CD1c-positive myeloid dendritic cell (primary cell): Measurements from ENCODE around the gene PEPD.

Source experiments
- DNase-seq: peaks from one replicate; pipeline ENCODE4 v3.0.0-alpha.2; 2016; ENCODE audit errors: extremely low spot score

The PEPD gene

DNA sequence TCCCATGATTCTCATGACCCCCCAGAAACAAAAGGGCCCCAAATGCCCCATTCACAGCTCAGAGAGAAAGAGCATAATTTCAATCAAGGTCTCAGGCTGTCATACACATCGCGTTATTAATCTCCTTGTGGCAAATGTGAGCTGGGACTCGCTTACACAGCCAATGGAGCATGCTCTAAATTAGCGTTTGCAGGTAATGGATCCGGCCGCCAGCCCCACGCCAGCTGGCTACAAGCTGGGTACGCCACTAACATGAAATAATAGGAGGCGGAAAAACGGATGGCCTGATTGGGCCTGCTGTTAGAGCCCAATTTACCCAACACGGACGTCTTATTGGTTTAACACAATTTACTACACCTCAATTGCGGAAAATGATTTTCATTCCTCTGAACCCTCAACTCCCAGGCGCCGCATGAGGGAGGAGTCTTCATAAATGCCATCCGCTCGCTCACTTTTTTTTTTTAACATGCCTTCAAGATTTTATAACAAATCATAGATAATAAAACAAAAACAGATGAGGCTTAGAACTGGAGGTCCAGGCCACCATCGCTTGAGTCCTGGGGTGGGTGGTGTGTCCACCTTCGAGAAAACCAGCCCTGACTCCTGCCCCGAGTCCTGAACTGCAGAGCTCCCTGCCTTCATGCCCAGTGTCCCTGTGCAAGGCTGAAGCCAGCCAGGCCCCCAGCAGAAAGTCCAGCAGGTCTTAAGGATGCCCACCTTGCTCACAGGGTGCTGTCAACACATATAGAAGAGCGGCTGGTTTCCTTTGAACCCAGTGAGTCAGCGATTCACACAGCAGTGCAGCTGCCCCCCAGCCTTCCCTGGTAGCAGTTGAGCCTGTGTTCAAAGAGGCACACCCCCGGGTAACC, 62.1 kb downstream of the PEPD start:
- no peak for DNase-seq

DNA sequence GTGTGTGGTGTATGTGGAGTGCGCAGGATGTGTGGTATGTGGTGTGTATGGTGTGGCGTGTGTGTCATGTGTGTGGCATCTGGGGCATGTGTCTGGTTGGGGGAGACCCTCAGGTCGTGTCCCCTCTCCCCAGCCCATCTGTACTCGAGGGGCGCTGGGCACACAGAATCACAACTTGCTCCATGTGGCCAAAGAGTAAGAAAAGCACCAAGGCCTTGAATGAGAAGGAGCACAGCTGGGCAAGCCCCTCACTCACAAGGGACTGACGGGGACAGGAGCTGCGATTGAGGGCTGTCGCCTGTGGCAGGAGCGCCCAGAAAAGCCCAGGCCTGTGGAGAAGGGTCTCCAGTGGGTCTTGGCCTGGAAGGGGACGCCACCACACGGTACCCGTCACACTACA, 62.8 kb downstream of the PEPD start:
- no peak for DNase-seq

GRCh38 chr19:33458171-33458633, 63.4 kb downstream of the PEPD start:
- DNase-seq = no peak

GRCh38 chr19:33456845-33457220, 64.8 kb downstream of the PEPD start:
- no peak for DNase-seq

DNA sequence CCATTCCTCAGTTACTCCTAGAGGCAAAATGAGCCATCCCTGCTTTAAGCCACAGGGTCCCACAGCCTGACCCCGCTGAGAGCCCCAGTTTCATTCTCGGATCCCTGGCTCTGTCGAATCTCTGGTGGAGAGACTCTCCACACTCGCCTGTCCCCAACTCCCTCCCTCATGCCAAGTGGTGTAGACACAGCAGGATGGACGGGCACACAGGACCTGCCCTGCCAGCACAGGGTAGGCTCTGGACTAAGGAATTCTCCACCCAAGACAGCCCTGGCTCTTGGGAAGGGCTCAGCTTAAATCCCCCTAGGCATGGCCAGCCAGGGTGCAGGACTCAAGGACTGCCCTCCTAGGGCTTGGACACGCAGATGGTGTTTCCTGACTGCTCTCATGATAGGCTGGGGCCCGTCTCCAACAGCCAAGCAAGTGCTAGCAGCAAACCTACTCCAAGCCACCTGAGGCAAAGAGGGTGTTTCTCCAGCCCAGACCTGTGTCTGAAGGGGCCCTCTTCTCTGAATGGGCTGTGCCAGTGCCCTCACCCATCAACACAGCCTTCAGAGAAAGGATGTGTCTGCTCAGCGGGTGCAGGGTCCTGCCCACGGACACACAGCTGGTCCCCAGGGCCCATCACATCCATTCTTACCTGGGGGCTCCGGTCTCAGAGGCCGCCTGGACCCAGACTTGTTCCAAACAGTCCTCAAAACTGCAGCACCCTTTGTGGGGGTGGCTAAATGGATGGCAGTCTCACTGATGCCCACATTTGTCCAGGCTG, 65.3 kb downstream of the PEPD start:
- DNase-seq = no peak

GRCh38 chr19:33453265-33453664, 68.3 kb downstream of the PEPD start:
- DNase-seq = no peak

DNA sequence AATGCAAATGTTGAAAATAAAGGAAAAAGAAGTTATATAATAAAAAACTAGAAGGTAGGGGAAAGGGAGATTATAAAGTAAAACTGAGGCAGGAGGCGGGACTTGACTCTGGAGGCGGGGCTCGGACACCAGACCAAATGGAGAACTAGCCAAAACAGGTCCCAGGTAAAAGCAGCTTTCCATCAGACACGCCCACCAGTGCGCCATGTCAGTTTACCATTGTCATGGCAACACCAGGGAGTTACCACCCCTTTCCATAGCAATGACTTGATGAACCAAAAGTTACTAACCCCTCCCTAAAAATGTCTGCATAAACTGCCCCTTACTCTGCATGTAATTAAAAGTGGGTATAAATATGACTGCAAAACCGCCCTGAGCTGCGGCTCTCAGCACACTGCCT, 70.9 kb downstream of the PEPD start:
- DNase-seq = no peak

DNA sequence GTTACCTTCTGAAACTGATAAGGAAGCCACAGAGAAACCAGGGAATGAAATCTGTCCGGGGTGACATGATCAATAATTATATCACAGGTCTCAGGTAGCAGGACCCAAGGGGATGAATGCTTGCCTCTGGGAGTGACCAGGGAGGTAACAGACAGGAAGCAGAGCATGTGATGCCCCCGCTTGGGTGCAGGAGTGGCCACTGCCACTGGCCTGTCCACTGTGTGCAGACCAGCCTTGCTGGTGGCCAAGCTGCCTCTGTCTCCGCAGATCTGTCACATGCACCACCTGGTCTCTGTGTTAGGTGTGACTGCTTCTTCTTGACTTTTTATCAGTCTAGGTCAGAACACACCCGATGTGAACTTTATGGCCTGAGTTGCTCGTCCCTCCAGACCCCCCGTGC, 71.8 kb downstream of the PEPD start:
- DNase-seq = no peak

DNA sequence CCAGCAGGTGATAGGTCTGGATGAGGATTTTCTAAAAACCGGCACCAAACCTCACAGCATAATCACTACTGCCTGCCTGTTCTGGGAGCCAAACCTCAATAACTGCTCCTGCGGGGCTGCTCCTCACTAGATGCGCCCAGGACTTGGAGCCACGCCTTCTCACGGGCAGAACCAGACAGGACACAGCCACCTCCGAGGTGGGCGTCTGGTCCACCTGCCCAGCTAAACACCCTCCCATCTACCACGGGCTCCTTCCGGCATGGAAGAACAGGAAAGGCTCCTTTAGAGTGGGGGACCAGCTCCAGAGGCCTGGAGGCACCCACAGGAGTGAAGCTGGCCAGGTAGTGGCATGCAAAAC, 73.5 kb downstream of the PEPD start:
- no peak for DNase-seq

DNA sequence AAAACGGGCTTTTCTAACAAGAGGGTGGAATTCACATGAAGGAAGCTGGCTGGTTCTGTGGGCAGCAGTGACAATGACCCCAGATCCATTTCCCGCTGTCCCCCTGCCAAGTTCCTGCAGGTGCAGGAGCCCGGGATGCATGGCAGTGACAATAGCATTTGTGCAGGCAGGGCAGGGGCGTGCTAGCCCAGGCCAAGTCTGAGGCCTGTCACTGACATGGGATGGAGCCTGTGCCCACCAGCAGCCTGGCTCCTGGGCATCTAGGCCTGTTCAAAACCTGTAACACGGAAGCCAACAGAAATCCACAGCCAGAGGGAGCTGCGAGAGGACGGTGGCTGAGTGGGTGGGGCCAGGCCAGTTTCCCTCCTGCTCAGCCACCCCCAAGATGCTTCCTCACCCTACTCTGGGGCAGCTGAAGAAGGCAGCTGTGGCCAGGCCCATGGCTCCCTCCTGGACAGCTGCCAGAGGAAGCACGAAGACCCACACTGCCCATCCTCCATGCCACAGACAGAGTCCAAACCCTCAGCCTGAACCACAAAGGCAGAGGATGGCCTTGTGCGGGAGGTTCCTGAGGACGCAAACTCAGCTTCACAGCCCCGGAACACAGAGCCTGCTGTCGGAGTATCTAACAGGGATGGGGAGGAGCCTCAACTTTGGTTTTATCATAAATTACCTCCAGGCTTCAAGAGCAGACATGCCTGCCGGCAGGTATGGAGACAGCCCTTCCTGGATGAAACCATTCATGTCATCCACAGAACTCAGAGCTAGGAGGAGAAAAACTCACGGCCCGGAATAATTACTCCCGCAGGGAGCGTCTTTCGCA, 74.0 kb downstream of the PEPD start:
- no peak for DNase-seq

- no peak for DNase-seq
Measured at GRCh38 chr19:33446330-33447293, 75.0 kb downstream of the PEPD start.

DNA sequence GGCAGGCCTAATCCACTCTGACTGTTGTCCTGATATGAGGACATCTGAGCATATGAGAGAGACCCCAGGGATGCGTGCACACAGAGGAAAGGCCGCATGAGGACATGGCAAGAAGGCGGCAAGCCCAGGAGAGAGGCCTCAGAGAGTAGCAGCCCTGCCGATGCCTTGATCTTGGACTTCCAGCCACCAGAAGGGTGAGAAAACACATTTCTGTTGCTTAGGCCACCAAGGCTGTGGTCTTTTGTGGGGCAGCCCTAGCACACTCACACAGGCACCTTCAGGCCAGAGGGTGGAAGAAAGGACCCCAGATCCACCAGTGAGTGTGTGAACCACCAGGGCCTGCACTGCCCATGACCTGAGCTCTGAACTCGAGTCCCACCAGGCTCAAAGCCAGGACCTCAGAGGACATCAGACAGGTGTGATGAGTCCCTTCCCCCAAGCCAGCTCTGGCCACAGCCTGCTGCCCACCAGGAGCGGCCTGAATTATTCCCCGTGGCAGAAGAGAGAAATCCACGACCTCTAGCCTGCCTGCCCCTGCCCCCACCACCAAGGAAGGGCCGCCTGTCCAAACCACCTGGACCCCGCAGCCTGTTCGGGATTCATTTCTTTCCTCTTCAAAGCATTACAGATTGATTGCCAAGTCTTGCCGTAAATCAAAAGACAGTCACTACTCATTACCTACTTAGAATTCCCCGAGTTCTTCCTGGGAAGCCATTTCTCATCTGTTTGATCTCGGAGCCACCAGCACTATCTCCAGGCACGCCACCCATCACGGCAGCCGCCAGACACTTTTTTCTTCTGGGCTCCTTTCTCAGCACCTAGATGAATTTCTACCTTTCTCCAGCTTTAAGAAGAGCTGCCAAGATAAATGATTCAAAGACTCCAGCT, 75.9 kb downstream of the PEPD start:
- DNase-seq = no peak

- no peak for DNase-seq
Measured at GRCh38 chr19:33444562-33445441, 76.8 kb downstream of the PEPD start.

DNA sequence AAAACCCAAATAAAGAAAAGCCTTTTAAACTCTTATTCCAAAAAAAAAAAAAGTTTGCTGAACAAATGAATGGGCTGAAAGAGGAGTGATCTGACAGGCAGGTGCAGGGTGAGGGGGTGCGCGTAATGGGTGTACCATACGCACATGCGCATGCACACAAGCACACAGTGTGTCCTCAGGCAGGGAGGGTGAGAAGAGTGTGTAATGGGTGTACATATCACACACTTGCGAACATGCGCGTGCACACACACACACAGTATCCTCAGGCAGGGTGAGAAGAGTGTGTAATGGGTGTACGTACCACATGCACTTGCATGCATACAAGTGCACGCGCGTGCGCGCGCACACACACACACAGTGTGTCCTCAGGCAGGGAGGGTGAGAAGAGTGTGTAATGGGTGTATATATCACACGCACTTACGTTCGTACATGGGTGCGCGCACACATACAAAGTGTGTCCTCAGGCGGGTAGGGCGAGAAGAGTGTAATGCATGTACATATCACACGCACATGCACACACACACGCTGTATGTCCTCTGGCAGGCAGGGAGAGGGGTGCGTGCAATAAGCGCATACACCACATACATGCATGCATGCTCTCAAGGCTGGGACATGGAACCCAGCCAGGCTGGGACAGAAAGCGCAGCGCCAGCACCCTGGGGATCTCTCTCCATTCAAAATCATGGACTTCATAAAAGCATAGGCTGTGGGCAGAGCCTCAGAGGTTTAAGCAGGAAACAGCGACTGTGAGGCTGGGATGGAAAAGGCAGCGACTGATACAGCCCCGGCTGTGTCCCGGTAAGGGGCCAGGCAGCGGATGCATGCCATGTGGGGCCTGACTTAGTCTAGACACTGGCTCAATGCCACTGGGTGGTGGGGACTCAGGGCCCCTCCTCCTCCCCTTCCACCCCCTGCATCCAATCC, 77.7 kb downstream of the PEPD start:
- DNase-seq = no peak

DNA sequence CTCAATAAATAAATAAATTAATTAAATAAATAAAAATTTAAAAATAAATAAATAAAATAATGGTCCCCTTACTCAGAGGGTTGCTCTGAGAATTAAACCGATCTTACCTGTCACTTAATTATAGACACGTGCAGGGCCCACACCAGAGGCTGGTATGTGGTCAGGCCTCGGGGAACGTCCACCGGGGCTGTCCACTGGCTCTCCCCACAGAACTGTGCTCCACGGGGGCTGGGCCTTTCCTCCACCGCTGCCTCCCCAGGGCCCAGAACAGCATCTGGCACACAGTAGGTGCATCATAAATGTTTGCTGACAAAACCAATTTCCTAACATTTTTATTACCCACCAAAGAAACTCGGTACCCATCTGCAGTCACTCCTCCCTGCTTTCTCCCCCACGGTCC, 78.9 kb downstream of the PEPD start:
- DNase-seq = no peak

- no peak for DNase-seq
Measured at GRCh38 chr19:33441828-33442227, 79.8 kb downstream of the PEPD start.

DNA sequence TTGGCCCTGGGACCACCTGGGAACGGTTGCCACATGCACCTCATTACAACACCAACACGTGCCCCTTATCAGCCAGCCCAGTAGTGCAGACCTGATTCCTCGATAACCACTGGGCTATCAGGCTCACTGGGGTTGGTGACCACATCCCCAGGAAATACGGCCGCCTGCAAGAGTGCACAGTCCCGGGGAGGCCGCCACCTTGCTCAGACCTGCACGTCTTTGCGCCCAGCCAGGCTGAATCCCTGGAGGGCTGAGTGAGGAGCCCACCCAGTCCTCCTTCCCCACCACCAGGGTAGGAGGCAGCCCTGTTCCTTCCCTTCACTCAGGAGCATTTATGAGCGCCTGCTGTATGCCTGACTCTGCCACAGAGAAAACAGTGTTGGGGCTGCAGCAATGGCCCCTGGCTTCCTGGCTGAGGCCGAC, 80.3 kb downstream of the PEPD start:
- DNase-seq = no peak

- no peak for DNase-seq
Measured at GRCh38 chr19:33440682-33441081, 80.9 kb downstream of the PEPD start.
